ENCODE measurements around the gene GPRIN3.

DNA sequence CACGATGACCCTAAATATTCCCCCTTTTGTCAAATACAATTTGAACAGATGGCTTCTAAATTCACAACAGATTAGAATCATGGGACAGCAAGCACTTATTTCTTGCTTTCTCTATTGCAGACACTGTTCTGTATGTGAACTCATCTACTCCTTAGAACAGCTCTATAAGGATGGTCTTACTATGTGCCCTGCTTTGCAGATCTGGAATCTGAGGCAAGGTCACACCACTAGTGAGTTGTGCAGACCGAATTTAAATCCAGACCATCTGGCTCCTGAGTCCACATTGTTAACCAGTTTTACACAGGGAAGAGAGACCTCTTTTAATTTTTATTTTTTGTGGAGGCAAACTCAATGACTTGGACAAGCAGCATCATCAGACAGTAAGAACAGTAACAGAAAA lies 50.2 kb downstream of the GPRIN3 start:
- TF ChIP-seq, protein P1, sequence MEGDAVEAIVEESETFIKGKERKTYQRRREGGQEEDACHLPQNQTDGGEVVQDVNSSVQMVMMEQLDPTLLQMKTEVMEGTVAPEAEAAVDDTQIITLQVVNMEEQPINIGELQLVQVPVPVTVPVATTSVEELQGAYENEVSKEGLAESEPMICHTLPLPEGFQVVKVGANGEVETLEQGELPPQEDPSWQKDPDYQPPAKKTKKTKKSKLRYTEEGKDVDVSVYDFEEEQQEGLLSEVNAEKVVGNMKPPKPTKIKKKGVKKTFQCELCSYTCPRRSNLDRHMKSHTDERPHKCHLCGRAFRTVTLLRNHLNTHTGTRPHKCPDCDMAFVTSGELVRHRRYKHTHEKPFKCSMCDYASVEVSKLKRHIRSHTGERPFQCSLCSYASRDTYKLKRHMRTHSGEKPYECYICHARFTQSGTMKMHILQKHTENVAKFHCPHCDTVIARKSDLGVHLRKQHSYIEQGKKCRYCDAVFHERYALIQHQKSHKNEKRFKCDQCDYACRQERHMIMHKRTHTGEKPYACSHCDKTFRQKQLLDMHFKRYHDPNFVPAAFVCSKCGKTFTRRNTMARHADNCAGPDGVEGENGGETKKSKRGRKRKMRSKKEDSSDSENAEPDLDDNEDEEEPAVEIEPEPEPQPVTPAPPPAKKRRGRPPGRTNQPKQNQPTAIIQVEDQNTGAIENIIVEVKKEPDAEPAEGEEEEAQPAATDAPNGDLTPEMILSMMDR (IDR thresholded peaks at IDR 0.05; ENCODE audit: low read depth, low read length) = no peak
- no peak for TF ChIP-seq EZH2phosphoT487 (IDR thresholded peaks at IDR 0.05; ENCODE audit: low read depth)

Data from OCI-LY3 (cell line).